Skeletal muscle satellite cell (primary cell): ENCODE results near the gene KNCN.

Experiments used
- H3K27me3 ChIP-seq: 2 replicates; pipeline ENCODE4 v1.7.0; 2013; ENCODE audit warnings: low read length; ENCODE audit not compliant: control insufficient read depth, insufficient read depth
- H3K36me3 ChIP-seq: 2 replicates; pipeline ENCODE4 v1.7.0; 2013; ENCODE audit warnings: mild to moderate bottlenecking, control low read depth, low read length; ENCODE audit not compliant: insufficient read depth
- H3K4me1 ChIP-seq: 2 replicates; pipeline ENCODE4 v1.7.0; 2013; ENCODE audit warnings: low read length; ENCODE audit not compliant: control insufficient read depth, insufficient read depth
- H3K4me2 ChIP-seq: 2 replicates; pipeline ENCODE4 v1.7.0; 2013; ENCODE audit warnings: mild to moderate bottlenecking, low read length
- H3K4me3 ChIP-seq: 2 replicates; pipeline ENCODE4 v1.7.0; 2013; ENCODE audit warnings: low read length
- H3K9ac ChIP-seq: 2 replicates; pipeline ENCODE4 v1.7.0; 2013; ENCODE audit warnings: mild to moderate bottlenecking, low read depth, low read length, moderate library complexity
- H3K9me3 ChIP-seq: replicated peaks from 2 replicates; pipeline ENCODE4 v1.7.0; 2013; ENCODE audit warnings: mild to moderate bottlenecking, control low read depth, low read length

Gene KNCN

DNA sequence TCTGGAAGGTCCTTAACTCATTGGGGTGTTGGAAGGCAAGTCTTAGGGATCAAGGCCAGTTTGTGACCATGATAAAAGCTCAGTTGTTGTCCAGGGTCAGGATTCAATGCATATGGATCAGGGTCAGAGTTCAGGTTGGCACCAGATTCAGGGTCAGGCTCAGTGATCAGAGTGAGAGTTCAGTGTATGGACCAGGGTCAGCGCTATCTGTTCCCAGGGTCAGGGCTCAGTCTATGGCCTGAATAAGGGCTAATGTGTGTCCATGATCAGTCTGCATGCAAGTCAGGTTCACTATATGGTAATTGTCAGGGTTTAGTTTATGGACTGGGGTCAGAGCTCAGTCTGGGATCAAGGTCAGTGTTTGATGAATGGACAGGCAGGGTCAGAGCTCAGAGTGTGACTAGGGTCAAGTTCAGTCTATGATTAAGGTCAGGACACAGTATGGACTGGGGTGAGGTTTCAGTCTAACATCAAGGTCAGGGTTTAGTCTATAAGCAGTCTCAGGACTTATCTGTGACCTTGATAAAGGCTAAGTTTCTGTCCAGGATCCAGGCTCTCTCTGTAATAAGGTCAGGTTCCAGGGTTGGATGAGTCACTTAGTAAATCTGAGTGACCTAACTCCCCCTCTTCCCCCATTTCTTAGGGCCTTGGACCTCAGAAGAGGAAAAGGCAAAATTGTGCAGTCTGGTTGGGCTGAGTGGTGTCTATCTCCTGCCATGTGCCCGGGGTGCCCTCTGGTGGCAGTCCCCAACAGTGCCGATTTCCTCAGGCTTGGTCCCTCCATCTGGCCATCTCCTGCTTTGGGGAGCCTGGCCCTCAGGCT lies 23.8 kb downstream of the KNCN start:
- peaks cover 5% of the 10 kb centered on the region for H3K4me1 ChIP-seq
- no peak overlapping the region for H3K9ac ChIP-seq
- peaks cover 38% of the 10 kb centered on the region for H3K27me3 ChIP-seq

DNA sequence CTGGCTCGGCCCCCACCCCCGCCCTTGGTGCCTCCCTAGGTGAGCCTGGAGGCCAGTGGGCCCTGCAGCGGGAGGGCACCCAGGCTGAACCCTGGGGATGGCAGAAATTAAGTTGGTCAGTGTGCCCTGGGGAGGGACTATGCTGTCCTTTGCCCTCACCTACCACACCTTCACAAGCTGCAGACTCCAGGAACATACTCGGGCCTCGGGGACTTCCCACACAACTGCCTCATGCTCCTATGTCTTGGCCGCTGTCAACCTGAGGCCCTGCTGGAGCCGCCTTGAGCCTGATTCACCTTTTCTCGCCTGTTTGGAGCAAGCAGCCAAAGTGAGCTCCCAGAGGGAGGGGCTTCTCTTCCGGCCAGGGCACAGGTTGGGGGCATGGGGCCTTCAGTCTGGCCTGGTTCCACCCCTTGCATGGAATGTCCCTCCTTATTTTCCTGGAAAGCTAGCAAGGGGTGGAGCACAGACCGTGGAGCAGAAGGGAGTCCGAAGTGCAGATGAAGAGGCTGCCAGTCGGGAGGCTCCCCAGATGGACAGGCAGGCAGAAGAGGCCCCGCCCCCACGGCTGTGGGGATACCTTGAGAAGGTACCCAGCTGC lies 24.7 kb downstream of the KNCN start:
- peaks cover 37% of the 10 kb centered on the region for H3K27me3 ChIP-seq
- H3K4me2 ChIP-seq, result no peak overlapping the region
- H3K9ac ChIP-seq, result no peak overlapping the region
- H3K4me1 ChIP-seq, result peaks cover 14% of the 10 kb centered on the region
- H3K36me3 ChIP-seq, result no peaks in the 10 kb centered on the region
- no peak overlapping the region for H3K4me3 ChIP-seq
- no peaks in the 10 kb centered on the region for H3K9me3 ChIP-seq

More for the DNA sequence above, 23.8 kb downstream of the KNCN start:
- H3K4me2 ChIP-seq, result no peak overlapping the region
- no peak overlapping the region for H3K4me3 ChIP-seq
- H3K9me3 ChIP-seq, result no peaks in the 10 kb centered on the region
- no peaks in the 10 kb centered on the region for H3K36me3 ChIP-seq

GRCh38 chr1:46526013-46526690 lies 25.3 kb downstream of the KNCN start:
- H3K4me1 ChIP-seq, result peaks cover 20% of the 10 kb centered on the region
- H3K9ac ChIP-seq, result no peak overlapping the region
- no peak overlapping the region for H3K4me3 ChIP-seq
- H3K4me2 ChIP-seq, result no peak overlapping the region
- no peaks in the 10 kb centered on the region for H3K36me3 ChIP-seq
- no peaks in the 10 kb centered on the region for H3K9me3 ChIP-seq
- peaks cover 30% of the 10 kb centered on the region for H3K27me3 ChIP-seq

- H3K9ac ChIP-seq, result no peak overlapping the region
- H3K27me3 ChIP-seq, result peaks cover 23% of the 10 kb centered on the region
- H3K36me3 ChIP-seq, result no peaks in the 10 kb centered on the region
- no peak overlapping the region for H3K4me3 ChIP-seq
- no peak overlapping the region for H3K4me2 ChIP-seq
- peaks cover 25% of the 10 kb centered on the region for H3K4me1 ChIP-seq
- no peaks in the 10 kb centered on the region for H3K9me3 ChIP-seq
These were observed 26.0 kb downstream of the KNCN start for GRCh38 chr1:46525253-46525983.

- Histone ChIP-seq H3K9me3 (no peaks in the 10 kb centered on the region), H3K27me3 (peaks cover 22% of the 10 kb centered on the region), H3K4me2 (no peak overlapping the region), H3K9ac (no peak overlapping the region), H3K4me1 (peaks cover 31% of the 10 kb centered on the region), H3K36me3 (no peaks in the 10 kb centered on the region), H3K4me3 (no peak overlapping the region)
These were observed 26.6 kb downstream of the KNCN start for GRCh38 chr1:46524843-46525242.

- Histone ChIP-seq H3K4me1 (peaks cover 34% of the 10 kb centered on the region), H3K9ac (no peak overlapping the region), H3K36me3 (no peaks in the 10 kb centered on the region), H3K27me3 (peaks cover 13% of the 10 kb centered on the region), H3K4me2 (no peak overlapping the region), H3K4me3 (no peak overlapping the region), H3K9me3 (no peaks in the 10 kb centered on the region)
These were observed 27.7 kb downstream of the KNCN start for GRCh38 chr1:46523496-46524353.

DNA sequence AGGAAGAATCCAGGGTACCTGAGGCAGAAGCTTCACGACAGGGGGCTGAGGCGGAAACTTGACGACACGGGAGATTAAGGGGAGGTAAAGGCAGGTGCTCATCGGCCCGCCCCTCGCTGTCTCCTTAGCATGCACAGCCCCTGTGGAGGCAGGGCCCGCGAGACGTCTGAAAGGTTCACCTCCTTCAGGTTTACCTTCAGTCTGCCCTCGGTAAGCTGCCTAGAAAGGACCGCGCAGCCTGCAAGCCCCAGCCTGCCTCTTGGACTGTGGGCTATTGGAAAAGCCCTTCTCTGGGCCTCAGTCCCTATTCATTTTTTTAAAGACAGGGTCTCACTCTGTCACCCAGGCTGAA lies 28.5 kb downstream of the KNCN start:
- no peak overlapping the region for H3K4me3 ChIP-seq
- no peak overlapping the region for H3K9ac ChIP-seq
- no peaks in the 10 kb centered on the region for H3K36me3 ChIP-seq
- peaks cover 34% of the 10 kb centered on the region for H3K4me1 ChIP-seq
- H3K27me3 ChIP-seq, result peaks cover 9% of the 10 kb centered on the region
- H3K9me3 ChIP-seq, result no peaks in the 10 kb centered on the region
- H3K4me2 ChIP-seq, result peak overlapping the region; percentile 55

- Histone ChIP-seq H3K9ac (no peak overlapping the region), H3K9me3 (no peaks in the 10 kb centered on the region), H3K4me2 (peak overlapping the region; percentile 55), H3K4me1 (peaks cover 34% of the 10 kb centered on the region), H3K4me3 (peak overlapping the region; percentile 29), H3K27me3 (peaks cover 7% of the 10 kb centered on the region), H3K36me3 (no peaks in the 10 kb centered on the region)
These were observed 29.1 kb downstream of the KNCN start for GRCh38 chr1:46522184-46522968.

- Histone ChIP-seq H3K4me1 (peaks cover 34% of the 10 kb centered on the region), H3K9ac (no peak overlapping the region), H3K4me3 (no peak overlapping the region), H3K36me3 (no peaks in the 10 kb centered on the region), H3K27me3 (peaks cover 5% of the 10 kb centered on the region), H3K9me3 (no peaks in the 10 kb centered on the region), H3K4me2 (no peak overlapping the region)
These were observed 30.0 kb downstream of the KNCN start for GRCh38 chr1:46521414-46521813.
